ENCODE measurements around the gene STK11.

GRCh38 chr19:1162404-1163282 is 42.9 kb upstream of the STK11 start:
- TF ChIP-seq REST (IDR thresholded peaks at IDR 0.05; ENCODE audit: low read depth) = no peak
- TF ChIP-seq YY1 (IDR thresholded peaks at IDR 0.05; ENCODE audit: low read depth) = no peak

All from Ishikawa (cell line).